GM12864 (cell line): ENCODE data around the gene EFEMP2.
A peak's percentile ranks its signal among the peaks of the same experiment; 100 is the strongest.

Experiments
- DNase-seq: peaks from one replicate; pipeline ENCODE4 v3.0.0-alpha.2; 2011; ENCODE audit warnings: low read depth
- H3K4me3 ChIP-seq: 2 replicates; pipeline ENCODE4 v1.5.1; 2011; ENCODE audit warnings: mild to moderate bottlenecking, low read depth, low read length, control low read depth
- TF ChIP-seq, protein P1 (sequence below): IDR thresholded peaks from 2 replicates; pipeline ENCODE4 v1.5.1; 2011; ENCODE audit warnings: low read depth, mild to moderate bottlenecking, moderate library complexity, low read length, control low read depth, inconsistent platforms; ENCODE audit errors: missing control alignments

The EFEMP2 gene

DNA sequence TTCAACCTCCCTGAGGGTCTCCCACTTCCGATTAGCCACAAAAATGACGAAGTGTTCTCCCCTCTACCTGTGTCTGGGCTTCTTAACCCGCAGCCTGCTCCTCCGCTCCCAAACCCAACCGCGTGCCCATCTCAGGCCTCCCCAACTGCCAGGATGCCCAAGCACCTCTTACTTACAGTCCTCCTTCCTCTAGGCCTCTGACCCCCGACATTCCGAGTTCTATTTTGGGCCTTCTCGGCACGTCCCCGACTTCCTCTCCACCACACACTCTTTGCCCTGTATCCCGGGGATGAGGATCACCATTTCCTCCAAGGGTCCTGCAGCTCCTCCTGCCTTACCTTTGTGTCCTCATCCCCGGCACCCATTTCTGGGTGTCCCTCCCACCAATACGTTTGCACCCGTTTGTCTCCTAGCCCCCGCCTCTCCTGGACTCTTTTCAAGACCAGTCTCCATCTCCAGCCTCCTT is 12.8 kb downstream of the EFEMP2 start:
- no peak for DNase-seq
- H3K4me3 ChIP-seq: peak overlapping the region; percentile 83
- TF ChIP-seq, protein P1, sequence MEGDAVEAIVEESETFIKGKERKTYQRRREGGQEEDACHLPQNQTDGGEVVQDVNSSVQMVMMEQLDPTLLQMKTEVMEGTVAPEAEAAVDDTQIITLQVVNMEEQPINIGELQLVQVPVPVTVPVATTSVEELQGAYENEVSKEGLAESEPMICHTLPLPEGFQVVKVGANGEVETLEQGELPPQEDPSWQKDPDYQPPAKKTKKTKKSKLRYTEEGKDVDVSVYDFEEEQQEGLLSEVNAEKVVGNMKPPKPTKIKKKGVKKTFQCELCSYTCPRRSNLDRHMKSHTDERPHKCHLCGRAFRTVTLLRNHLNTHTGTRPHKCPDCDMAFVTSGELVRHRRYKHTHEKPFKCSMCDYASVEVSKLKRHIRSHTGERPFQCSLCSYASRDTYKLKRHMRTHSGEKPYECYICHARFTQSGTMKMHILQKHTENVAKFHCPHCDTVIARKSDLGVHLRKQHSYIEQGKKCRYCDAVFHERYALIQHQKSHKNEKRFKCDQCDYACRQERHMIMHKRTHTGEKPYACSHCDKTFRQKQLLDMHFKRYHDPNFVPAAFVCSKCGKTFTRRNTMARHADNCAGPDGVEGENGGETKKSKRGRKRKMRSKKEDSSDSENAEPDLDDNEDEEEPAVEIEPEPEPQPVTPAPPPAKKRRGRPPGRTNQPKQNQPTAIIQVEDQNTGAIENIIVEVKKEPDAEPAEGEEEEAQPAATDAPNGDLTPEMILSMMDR: no peak

DNA sequence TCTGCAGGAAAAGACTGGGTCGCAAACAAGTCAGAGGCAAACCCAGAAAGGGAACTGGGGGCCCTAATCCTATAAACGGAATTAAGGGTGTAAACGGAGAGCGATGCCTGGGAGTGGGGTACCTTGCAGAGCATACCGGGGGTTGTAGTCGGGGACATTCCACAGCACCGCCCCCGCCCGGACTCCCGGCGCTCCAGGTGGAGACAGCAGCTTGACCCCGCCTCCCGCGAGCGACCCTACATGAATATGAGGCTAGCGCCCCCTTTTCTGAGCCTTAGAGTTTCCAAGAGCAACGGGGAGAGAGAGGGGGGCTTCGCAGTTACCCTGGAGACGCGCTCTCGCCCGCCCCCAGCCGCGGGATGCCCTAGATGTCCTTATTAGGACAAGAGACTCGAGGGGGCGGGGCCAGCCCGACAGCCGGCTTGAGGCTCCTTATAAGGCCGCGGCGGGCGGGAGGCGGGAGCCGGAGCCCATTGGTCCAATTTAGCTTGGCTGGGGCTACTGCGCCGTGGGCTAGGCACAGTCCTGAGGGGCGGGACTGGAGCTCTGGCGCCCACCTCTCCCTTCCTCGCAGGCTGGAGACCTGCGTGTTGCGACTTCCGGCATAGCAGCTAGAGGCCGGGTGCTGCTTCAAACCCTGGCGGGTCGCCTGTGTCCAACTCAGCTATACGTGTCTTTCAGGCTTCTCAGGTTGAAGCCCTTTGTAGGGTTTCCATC is 13.3 kb downstream of the EFEMP2 start:
- peak; percentile 95 for DNase-seq
- peak overlapping the region; percentile 83 for H3K4me3 ChIP-seq
- TF ChIP-seq, protein P1: no peak

DNA sequence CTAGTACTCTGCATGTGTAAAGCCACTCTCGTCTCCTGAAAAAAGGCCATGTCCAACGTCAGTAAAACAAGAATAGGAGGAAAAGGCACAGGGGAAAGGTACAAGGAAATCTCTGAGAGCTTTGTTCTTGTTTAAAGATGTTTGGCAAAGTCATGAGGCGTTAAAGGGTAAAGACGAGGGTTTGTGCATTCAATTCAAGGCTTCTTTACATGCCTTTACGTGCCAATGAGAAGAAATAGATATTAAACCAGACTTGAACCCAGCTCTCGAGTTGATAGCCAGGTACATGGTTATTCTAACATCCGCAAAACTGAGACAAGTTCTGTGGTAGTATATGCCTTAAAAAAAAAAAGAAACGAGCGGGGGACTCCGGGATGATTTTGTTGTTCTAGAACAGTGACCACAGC is 13.9 kb downstream of the EFEMP2 start:
- H3K4me3 ChIP-seq: peak overlapping the region; percentile 83
- TF ChIP-seq, protein P1: no peak
- DNase-seq: no peak

DNA sequence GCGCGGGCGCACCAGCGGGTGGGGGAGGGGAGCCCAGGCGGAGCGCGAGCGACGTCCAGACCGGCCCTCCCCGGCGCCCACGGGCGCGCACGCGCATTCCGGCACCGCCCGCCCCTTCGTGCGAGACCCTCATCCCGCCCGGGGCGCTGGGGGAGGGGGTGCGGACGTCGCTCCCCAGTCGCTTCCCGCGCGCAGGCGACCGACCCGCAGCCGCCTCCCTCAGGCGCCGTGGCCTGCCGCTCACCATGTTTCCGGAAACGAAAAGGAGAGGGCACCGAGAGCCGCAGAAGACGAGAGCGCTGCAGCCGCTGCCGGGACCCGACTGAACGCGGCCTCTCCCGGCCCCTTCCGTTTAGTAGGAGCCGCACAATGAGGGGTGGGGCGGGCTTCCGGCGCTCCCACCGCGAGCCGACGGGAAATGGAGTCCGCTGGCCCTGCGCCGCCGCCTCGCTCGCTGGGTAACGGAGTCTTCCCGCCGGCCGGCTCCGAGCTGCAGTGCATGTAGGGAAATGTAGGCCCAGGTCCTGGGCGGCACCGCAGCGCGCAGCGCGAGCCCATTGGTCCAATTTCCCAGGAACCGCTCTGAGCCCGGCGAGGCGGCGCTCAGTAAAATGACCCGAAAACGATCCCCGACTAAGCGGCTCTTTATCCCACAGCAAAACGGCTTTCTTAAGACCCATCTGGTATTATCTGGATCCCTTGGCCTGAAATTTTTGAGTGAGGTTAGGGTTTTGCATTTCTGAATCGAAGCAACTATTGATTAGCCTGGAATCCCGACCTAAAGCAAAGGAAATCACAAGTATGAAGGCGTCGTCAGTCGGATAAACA is 14.5 kb downstream of the EFEMP2 start, which contains the start of gene CFL1:
CFL1 (minus strand) TSS at position 328 of the 828 bp plus-strand sequence; CDS start at position 247, 81 bp downstream.
- DNase-seq: peak; percentile 90
- H3K4me3 ChIP-seq: peak within 1 kb of the TSS; percentile 83
- TF ChIP-seq, protein P1: no peak

DNA sequence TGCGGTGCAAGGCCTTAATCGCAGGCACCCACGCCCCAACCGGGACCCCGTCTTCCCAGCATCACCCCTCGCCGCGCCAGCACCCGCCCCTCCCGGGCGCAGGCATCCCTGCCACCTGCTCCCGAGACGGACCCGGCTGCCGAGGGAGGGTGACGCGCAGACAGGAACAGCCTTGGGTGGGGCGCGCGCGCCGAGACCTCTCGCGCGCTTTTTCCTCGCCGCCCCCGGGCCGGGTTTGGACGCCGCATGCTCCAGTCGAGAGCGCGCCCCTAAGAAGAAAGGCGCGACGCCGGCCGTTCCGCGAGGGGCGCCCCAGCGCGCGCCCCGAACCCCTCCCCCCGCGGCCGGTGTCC is 15.1 kb downstream of the EFEMP2 start:
- H3K4me3 ChIP-seq: peak overlapping the region; percentile 81
- DNase-seq: no peak
- TF ChIP-seq, protein P1: no peak

DNA sequence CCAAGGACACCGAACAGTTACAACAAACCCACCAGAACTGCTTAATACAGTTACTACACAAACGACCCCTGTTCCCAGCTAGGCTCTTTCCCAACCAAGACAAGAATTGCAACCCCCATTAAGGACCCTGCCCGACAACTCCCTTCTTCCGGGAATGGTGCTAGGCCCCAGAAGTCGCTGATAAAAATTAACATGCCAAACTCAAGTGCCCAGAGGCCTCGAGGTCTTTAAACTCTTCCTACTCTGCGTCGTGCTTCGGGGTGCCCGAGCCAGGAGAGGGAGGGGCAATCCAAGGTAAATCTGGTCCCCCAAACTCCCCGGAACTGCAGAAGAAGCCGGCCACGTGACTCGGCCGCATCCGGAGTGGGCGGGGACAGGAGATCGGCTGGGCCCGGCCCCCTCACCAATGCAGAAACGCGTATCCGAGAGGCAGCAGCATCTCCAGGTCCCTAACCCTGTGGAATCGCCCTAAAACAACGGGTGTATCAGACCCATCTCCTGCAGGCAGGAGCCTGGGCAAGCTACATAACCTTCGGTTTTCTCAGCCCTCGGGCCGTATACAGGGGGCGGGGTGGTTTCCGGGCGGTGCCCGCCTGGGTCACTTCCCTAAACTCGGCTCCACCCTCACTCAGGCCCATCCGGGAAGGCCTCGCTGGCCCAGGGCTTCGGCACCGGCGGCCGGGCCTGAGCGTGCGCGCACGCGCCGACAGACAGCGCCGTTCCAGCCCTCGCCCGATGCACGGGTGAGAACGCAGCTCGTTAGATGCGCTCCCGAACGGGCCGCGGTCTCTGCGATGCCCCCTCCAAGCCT is 15.7 kb downstream of the EFEMP2 start:
- TF ChIP-seq, protein P1: no peak
- DNase-seq: no peak

More for the DNA sequence above, 15.7 kb downstream of the EFEMP2 start:
- peak overlapping the region; percentile 81 for H3K4me3 ChIP-seq
